ENCODE data around the gene CNTROB.

Gene CNTROB, protein sequence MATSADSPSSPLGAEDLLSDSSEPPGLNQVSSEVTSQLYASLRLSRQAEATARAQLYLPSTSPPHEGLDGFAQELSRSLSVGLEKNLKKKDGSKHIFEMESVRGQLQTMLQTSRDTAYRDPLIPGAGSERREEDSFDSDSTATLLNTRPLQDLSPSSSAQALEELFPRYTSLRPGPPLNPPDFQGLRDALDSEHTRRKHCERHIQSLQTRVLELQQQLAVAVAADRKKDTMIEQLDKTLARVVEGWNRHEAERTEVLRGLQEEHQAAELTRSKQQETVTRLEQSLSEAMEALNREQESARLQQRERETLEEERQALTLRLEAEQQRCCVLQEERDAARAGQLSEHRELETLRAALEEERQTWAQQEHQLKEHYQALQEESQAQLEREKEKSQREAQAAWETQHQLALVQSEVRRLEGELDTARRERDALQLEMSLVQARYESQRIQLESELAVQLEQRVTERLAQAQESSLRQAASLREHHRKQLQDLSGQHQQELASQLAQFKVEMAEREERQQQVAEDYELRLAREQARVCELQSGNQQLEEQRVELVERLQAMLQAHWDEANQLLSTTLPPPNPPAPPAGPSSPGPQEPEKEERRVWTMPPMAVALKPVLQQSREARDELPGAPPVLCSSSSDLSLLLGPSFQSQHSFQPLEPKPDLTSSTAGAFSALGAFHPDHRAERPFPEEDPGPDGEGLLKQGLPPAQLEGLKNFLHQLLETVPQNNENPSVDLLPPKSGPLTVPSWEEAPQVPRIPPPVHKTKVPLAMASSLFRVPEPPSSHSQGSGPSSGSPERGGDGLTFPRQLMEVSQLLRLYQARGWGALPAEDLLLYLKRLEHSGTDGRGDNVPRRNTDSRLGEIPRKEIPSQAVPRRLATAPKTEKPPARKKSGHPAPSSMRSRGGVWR

DNA sequence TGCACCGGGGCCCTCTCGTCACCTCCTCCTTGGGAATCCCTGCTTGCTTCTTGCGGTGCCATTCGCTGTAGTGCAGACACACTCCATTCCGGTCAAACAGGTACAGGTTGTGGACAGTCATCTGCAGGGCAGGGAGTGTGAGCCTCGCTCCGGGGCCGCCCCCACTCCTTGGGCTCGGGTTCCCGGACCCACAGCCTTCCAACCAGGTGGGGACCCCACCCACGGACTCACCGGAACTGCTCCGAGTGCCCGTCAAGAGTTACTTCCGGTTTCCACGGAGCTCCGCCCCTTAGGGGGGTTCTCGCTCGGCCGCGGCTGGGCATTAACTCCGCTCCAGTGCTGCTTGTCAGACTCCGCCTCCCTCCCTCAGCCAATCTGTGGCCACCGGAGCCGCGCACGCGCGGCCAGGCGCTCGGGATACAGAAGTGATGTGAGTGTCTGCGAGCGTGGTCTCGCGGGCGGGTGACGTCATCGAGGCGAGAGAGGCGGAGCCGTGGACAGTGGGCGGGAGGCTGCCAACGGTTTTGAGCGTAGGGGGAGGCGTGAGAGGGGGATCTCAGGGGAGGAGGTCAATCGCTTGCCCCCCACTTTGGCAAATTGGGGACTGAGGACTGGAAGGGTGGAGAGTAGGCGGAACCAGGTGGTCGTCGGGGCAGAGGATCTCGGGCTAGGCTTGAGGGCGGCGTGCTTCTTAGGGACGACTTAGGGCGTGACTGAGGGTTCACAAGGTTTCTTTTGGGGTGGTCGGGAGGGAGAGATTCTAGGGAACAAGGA lies at the start of gene CNTROB, which contains the start of gene TRAPPC1:
Gene CNTROB (plus strand): TSS at position 498 of the 774 bp plus-strand sequence. CDS start 874 bp downstream, outside the sequence.
Gene TRAPPC1 (minus strand): TSS at position 238 of the 774 bp plus-strand sequence. CDS start 117 bp downstream, at position 121.
- Mint-ChIP-seq H3K4me1 (peaks cover 52% of the 10 kb centered on the region), H3K36me3 (peaks cover 39% of the 10 kb centered on the region), H3K9me3 (no peaks in the 10 kb centered on the region), H3K27me3 (no peaks in the 10 kb centered on the region), H3K27ac (peak within 1 kb of the TSS; percentile 95), H3K4me3 (peak within 1 kb of the TSS; percentile 91)
- DNase-seq: peak; percentile 100
- CTCF ChIA-PET: interaction anchor here (0.5 to 3.9 kb wide), 18 partner anchors 8 to 298 kb away, joined by 3 to 33 read pairs (median 4); partner anchors contain the start of genes NAA38, RNF227 and TP53

- no peak for DNase-seq
- peaks cover 6% of the 10 kb centered on the region for H3K36me3 Mint-ChIP-seq
- H3K27ac Mint-ChIP-seq: no peak overlapping the region
- no peaks in the 10 kb centered on the region for H3K9me3 Mint-ChIP-seq
- H3K27me3 Mint-ChIP-seq: no peaks in the 10 kb centered on the region
- CTCF ChIA-PET: interaction anchor here (0.9 to 2.2 kb wide), 4 partner anchors 13 to 19 kb away, joined by 3 to 9 read pairs (median 4); no protein-coding TSS in a partner anchor
- H3K4me1 Mint-ChIP-seq: peaks cover 8% of the 10 kb centered on the region
- H3K4me3 Mint-ChIP-seq: no peak overlapping the region
Measured at GRCh38 chr17:7882629-7883028, 49.4 kb upstream of the CNTROB start.

DNA sequence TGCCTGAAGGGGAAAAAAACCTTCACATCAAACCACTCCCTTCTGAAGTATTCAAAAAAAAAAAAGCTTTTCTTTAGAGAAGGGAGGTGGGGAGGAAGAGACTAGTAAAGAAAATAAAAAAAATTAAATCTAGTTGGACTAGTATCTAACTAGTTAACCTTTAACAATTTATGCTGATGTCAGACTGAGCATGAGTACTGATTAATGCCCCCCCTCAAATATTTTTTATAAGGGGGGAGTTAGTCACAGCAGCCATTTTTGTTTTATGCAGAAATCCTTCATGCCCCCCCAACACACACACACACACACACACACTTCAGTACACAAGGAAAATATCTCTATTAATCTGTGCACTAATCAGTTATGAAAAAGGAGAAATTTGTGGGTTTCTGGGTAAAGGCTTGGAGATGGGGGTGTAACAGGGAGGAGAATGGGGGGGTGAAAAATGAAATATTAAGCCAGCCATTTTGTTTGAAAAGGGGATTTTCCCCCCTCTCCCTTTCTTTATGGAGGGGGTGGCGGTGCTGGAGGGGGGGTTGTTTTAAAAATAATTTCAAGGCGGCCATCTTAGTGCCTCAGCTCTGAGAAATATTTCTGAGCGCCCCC lies 48.1 kb upstream of the CNTROB start:
- peak; percentile 54 for DNase-seq
- no peaks in the 10 kb centered on the region for H3K27me3 Mint-ChIP-seq
- H3K4me1 Mint-ChIP-seq: peaks cover 8% of the 10 kb centered on the region
- peak overlapping the region; percentile 71 for H3K4me3 Mint-ChIP-seq
- no peaks in the 10 kb centered on the region for H3K9me3 Mint-ChIP-seq
- H3K27ac Mint-ChIP-seq: peak overlapping the region; percentile 88
- peaks cover 6% of the 10 kb centered on the region for H3K36me3 Mint-ChIP-seq
- CTCF ChIA-PET: interaction anchor here (0.6 to 2.2 kb wide), 3 partner anchors 15 to 196 kb away, joined by 3 to 9 read pairs (median 3); partner anchors contain the start of gene WRAP53

GRCh38 chr17:7884581-7885366 lies 47.2 kb upstream of the CNTROB start:
- peak overlapping the region; percentile 84 for H3K27ac Mint-ChIP-seq
- DNase-seq: peak; percentile 49
- H3K36me3 Mint-ChIP-seq: peaks cover 11% of the 10 kb centered on the region
- H3K27me3 Mint-ChIP-seq: no peaks in the 10 kb centered on the region
- peaks cover 8% of the 10 kb centered on the region for H3K4me1 Mint-ChIP-seq
- H3K9me3 Mint-ChIP-seq: no peaks in the 10 kb centered on the region
- peak overlapping the region; percentile 72 for H3K4me3 Mint-ChIP-seq
- CTCF ChIA-PET: no interaction called here

DNA sequence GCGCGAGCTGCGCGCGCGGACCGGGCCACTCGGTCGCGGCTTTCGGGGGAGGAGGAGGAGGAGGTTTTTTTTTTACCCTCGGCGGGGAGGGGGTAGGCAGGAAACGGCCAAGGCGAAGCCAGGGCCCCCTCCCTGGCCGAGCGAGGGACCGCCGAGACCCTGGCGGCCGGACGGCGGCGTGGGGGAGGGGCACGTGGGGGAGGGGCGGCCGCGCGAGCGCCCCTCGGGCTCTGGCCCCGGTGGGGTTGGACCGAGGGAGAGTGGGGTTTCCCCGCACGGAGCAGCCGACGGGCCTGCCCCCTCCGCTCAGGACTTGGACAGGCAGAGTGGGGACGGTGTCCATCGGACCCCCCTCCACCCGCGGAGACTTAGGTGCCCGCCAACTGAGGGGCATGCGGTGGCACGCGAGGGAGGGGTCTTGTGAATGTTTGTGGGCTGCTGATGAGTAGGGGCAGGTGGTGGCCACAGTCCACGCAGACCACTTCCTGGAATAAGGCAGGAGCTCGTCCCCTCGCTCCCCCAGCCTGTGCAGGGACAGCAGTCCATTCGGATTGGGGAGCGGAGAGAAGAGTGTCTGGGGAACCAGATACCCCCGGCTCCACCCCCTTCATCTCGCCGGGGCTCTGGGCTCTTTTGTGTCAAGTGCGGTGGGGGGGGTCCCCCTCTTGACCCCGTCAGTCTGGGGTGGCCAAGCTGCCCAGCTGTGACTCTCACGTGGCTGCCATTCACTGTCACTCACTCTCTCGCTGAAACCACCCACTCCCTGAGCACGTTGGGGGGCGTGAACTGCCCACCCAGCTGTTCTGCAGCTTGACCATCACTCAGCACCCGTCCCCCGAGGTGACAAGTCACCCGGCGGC lies 46.4 kb upstream of the CNTROB start:
- CTCF ChIA-PET: interaction anchor here (1.0 to 1.5 kb wide), 4 partner anchors 9 to 104 kb away, joined by 3 to 5 read pairs (median 3); no protein-coding TSS in a partner anchor
- H3K27ac Mint-ChIP-seq: peak overlapping the region; percentile 78
- peak; percentile 60 for DNase-seq
- H3K4me1 Mint-ChIP-seq: peaks cover 14% of the 10 kb centered on the region
- peaks cover 19% of the 10 kb centered on the region for H3K36me3 Mint-ChIP-seq
- no peaks in the 10 kb centered on the region for H3K27me3 Mint-ChIP-seq
- H3K4me3 Mint-ChIP-seq: peak overlapping the region; percentile 60
- H3K9me3 Mint-ChIP-seq: no peaks in the 10 kb centered on the region

GRCh38 chr17:7886227-7887037 lies 45.6 kb upstream of the CNTROB start:
- no peaks in the 10 kb centered on the region for H3K27me3 Mint-ChIP-seq
- H3K27ac Mint-ChIP-seq: no peak overlapping the region
- peaks cover 26% of the 10 kb centered on the region for H3K36me3 Mint-ChIP-seq
- no peak overlapping the region for H3K4me3 Mint-ChIP-seq
- CTCF ChIA-PET: interaction anchor here (1.0 to 1.5 kb wide), 4 partner anchors 10 to 103 kb away, joined by 3 to 5 read pairs (median 3); no protein-coding TSS in a partner anchor
- peaks cover 15% of the 10 kb centered on the region for H3K4me1 Mint-ChIP-seq
- H3K9me3 Mint-ChIP-seq: no peaks in the 10 kb centered on the region
- DNase-seq: peak; percentile 73

GRCh38 chr17:7887038-7887481 lies 44.9 kb upstream of the CNTROB start:
- Mint-ChIP-seq H3K36me3 (peaks cover 29% of the 10 kb centered on the region), H3K27me3 (no peaks in the 10 kb centered on the region), H3K4me1 (peaks cover 15% of the 10 kb centered on the region), H3K4me3 (no peak overlapping the region), H3K9me3 (no peaks in the 10 kb centered on the region), H3K27ac (no peak overlapping the region)
- CTCF ChIA-PET: no interaction called here
- no peak for DNase-seq

DNA sequence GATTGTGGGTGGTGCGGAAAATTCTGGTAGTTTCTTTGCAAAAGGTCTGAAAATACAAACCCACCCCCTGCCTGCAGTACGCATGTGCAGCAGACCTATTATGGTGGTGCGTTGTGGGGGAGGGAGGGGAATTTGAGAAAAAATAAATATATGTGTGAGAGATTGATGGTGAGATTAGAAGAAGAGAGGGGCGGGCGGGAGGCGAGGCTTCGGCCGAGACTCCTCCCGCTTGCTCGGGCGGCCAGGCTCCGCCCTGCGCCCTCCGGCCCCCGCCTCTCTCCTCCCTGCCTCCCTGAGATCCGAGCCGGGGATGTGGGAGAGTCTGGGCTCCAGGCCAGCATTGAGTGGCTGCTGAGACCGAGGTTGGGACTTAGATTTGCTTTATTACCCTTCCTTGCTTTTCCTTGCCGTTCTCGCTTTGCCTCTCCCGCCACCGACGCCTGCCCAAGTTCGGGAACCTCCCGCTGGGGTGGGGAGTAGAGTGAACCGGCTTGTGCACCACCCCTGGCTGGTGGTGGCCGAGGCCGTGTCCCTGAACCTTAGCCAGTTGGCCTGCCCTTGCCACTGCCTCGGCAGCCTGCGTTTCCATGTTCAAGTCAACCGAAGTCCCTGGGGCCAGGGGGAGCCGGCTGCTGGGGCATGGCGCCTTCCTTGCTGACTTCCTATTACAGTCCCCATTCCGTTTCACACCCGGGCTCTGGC lies 44.4 kb upstream of the CNTROB start:
- H3K4me1 Mint-ChIP-seq: peaks cover 15% of the 10 kb centered on the region
- H3K27ac Mint-ChIP-seq: no peak overlapping the region
- H3K27me3 Mint-ChIP-seq: no peaks in the 10 kb centered on the region
- H3K9me3 Mint-ChIP-seq: no peaks in the 10 kb centered on the region
- DNase-seq: peak; percentile 93
- CTCF ChIA-PET: no interaction called here
- peaks cover 30% of the 10 kb centered on the region for H3K36me3 Mint-ChIP-seq
- no peak overlapping the region for H3K4me3 Mint-ChIP-seq

DNA sequence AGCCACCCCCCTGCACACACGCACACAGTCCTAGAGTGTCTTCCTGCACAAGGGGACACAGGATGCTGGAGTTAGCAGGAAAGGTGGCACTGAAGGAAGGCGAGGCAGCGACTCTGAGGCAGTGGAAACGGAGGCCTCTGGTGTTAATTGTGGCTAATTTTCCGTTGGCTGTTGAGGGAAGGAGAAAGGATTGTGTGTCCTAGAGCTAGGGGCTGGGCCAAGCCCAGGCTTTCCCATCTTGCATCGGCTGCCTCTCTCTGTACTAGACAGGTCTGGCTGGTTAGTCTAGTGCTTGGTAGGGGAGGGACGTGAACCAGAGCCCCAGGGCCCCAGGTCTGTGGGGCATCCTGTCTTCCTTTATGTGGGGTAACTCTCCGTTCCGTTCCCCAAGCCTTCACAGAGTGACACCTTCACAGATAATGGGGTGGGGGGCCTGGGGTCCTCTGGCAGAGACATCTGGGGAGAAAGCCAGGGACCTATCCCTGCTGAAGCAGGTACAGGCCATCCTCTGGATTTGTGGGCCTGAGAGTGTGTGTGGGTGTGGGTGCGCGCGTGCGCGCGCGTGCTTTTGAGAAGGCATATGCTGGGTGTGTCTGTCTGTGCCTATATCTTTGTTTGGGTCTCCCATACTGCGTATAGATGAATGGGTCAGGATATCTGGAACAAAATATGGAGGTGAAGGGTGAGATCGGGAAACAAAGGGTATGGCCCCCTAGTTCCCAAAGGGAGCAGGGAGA lies 43.7 kb upstream of the CNTROB start, which contains the start of gene CHD3:
Gene CHD3 (plus strand): TSS at position 606 of the 737 bp plus-strand sequence. CDS start 212 bp downstream, outside the sequence.
- peaks cover 15% of the 10 kb centered on the region for H3K4me1 Mint-ChIP-seq

More for the DNA sequence above, 43.7 kb upstream of the CNTROB start, which contains the start of gene CHD3:
- Mint-ChIP-seq H3K9me3 (no peaks in the 10 kb centered on the region), H3K4me3 (no peak within 1 kb of the TSS), H3K36me3 (peaks cover 30% of the 10 kb centered on the region), H3K27ac (peak within 1 kb of the TSS; percentile 37), H3K27me3 (no peaks in the 10 kb centered on the region)
- CTCF ChIA-PET: interaction anchor here (1.0 to 1.2 kb wide), 2 partner anchors 27 to 96 kb away, joined by 3 to 4 read pairs; no protein-coding TSS in a partner anchor
- peak; percentile 56 for DNase-seq

Data from activated naive CD4-positive, alpha-beta T cell treated with anti-CD3 and anti-CD28 coated beads, Interleukin-2, amount 10 ng/mL, durations not matched to agents 7 days and 5 days (primary cell).